PC-3 (cell line): Measurements from ENCODE around the gene TBX3. TPM values are rescaled to one million over a fixed set of nuclear protein-coding genes. Genes with fewer than 3 reads are reported as not detected.
A peak's percentile ranks its signal among the peaks of the same experiment; 100 is the strongest.

ENCODE experiments used
- ATAC-seq: fragments of 200-7000 bp; cut with Tn5 transposase; 2 replicates; pipeline ENCODE4 v1.9.1; 2020; ENCODE audit warnings: mild to moderate bottlenecking, moderate library complexity
- BruUV-seq: library from RNA; stranded (reverse); fragments of 400-500 nt; replicated peaks from 2 replicates; lab custom pipeline; 2021; lab: Mats Ljungman, UMichigan
- CTCF ChIA-PET: fragments of 300-600 bp; sonication (Branson Sonifier 250); formaldehyde crosslinking; loops from one replicate; lab custom pipeline; 2022; ENCODE audit warnings: antibody characterized with exemption; lab: Charles Lee
- POLR2A ChIA-PET: fragments of 300-600 bp; sonication (Branson Sonifier 250); formaldehyde crosslinking; loops from one replicate; lab custom pipeline; 2022; ENCODE audit warnings: antibody characterized with exemption; ENCODE audit not compliant: unreplicated experiment; lab: Charles Lee
- DNase-seq: peaks from one replicate; pipeline ENCODE4 v3.0.0-alpha.2; 2015
- H2AFZ ChIP-seq: fragments of 300-600 bp; sonication (generic); 2 replicates; pipeline ENCODE4 v1.6.0; 2016; ENCODE audit warnings: antibody characterized with exemption, low read length
- H3F3A ChIP-seq: fragments of 300-600 bp; sonication (generic); one replicate; pipeline ENCODE4 v1.6.0; 2017; ENCODE audit warnings: antibody characterized with exemption, low read length, control low read depth, mild to moderate bottlenecking; ENCODE audit not compliant: unreplicated experiment
- H3K27ac ChIP-seq: fragments of 300-600 bp; sonication (generic); 2 replicates; pipeline ENCODE4 v1.5.1; 2016; ENCODE audit warnings: mild to moderate bottlenecking, low read length
- H3K27me3 ChIP-seq: fragments of 300-600 bp; sonication (generic); 2 replicates; pipeline ENCODE4 v1.6.1; 2016; ENCODE audit warnings: low read length, mixed read lengths
- H3K36me3 ChIP-seq: fragments of 300-600 bp; sonication (generic); 2 replicates; pipeline ENCODE4 v1.6.1; 2016; ENCODE audit warnings: low read depth, mixed run types, low read length, mixed read lengths
- H3K4me1 ChIP-seq: fragments of 300-600 bp; sonication (generic); 2 replicates; pipeline ENCODE4 v1.5.1; 2016; ENCODE audit warnings: low read length; ENCODE audit not compliant: insufficient read depth
- H3K4me2 ChIP-seq: fragments of 300-600 bp; sonication (generic); 2 replicates; pipeline ENCODE4 v1.6.0; 2016; ENCODE audit warnings: low read length
- H3K4me3 ChIP-seq: fragments of 300-600 bp; sonication (generic); 2 replicates; pipeline ENCODE4 v1.5.1; 2016; ENCODE audit warnings: mild to moderate bottlenecking, low read length, mixed read lengths
- H3K79me2 ChIP-seq: fragments of 300-600 bp; sonication (generic); 2 replicates; pipeline ENCODE4 v1.6.1; 2017; ENCODE audit warnings: low read length, mixed read lengths
- H3K9ac ChIP-seq: fragments of 300-600 bp; sonication (generic); 2 replicates; pipeline ENCODE4 v1.6.0; 2016; ENCODE audit warnings: mild to moderate bottlenecking, low read length
- H3K9me2 ChIP-seq: fragments of 300-600 bp; sonication (generic); replicated peaks from 2 replicates; pipeline ENCODE4 v1.6.1; 2016; ENCODE audit warnings: mixed run types, low read length, mixed read lengths
- H3K9me3 ChIP-seq: fragments of 300-600 bp; sonication (generic); 2 replicates; pipeline ENCODE4 v1.6.1; 2016; ENCODE audit warnings: low read length, mixed read lengths
- H4K20me1 ChIP-seq: fragments of 300-600 bp; sonication (generic); 2 replicates; pipeline ENCODE4 v1.6.1; 2016; ENCODE audit warnings: low read length, mixed read lengths
- EZH2 ChIP-seq: fragments of 300-600 bp; sonication (generic); IDR thresholded peaks from one replicate; pipeline ENCODE4 v1.6.1; 2017; ENCODE audit warnings: antibody characterized with exemption, mild to moderate bottlenecking, low read length; ENCODE audit not compliant: unreplicated experiment
- EZH2phosphoT487 ChIP-seq: fragments of 300-600 bp; sonication (generic); IDR thresholded peaks from 2 replicates; pipeline ENCODE4 v1.6.1; 2018; ENCODE audit warnings: mild to moderate bottlenecking, antibody characterized with exemption, low read length, borderline replicate concordance
- intact Hi-C: fragments of 100-400 bp; cut with micrococcal nuclease; formaldehyde crosslinking; loops from 2 replicates; pipeline ENCODE4 v1.9.0; 2023
- total RNA-seq: library from RNA; depleted of rRNA; stranded (reverse); fragments of >200 nt; gene quantifications from 2 replicates; pipeline ENCODE4 v1.2.3, GENCODE V29; 2014
- TF ChIP-seq, protein P1 (sequence below): fragments of 300-600 bp; sonication (generic); conservative IDR thresholded peaks from 2 replicates; pipeline ENCODE4 v1.5.1; 2017; ENCODE audit warnings: antibody characterized with exemption, low read depth, mild to moderate bottlenecking, low read length

The TBX3 gene
- total RNA-seq, 1 experiment from 2014 or later, result 89.4 TPM

DNA sequence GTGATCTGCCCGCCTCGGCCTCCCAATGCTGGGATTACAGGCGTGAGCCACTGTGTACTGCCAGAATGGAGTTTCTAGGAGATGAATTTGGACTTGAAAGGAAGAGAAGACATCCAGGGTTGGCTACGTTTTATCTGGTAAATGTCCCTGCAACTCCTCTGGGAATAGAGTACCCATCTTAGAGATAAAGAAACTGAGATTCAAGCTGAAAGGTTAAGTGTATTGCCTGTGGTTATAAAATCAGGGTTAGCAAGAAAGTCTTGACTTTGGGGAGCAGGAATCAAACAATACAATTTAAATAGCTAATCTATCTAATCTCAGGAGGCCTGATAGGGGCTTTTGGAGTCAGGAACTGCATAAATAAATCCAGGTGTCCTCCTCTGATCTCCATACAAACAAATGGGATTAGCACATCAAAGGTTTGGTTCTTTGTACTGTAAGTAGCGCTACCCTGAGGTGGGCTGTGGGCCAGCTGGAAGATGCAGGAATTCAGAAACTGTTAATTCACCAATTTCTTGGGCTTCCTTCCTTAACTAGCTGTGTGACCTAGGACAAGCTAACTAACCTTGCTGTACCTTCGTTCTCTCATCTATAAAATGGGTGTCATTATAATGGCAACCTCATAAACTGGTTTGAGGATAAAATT lies 45.1 kb downstream of the TBX3 start:
- ATAC-seq (no peak), DNase-seq (no peak)
- Histone ChIP-seq H3F3A (no peaks in the 10 kb centered on the region), H3K4me2 (no peak overlapping the region), H2AFZ (no peak overlapping the region), H3K27ac (no peak overlapping the region), H3K4me3 (no peak overlapping the region), H3K9me3 (no peaks in the 10 kb centered on the region), H3K4me1 (no peaks in the 10 kb centered on the region), H4K20me1 (no peaks in the 10 kb centered on the region), H3K79me2 (no peaks in the 10 kb centered on the region), H3K9me2 (no peaks in the 10 kb centered on the region), H3K36me3 (no peaks in the 10 kb centered on the region), H3K9ac (no peak overlapping the region), H3K27me3 (peaks cover 15% of the 10 kb centered on the region; the same call in 1 of the 2 replicates)
- no TSS peak for BruUV-seq
- TF ChIP-seq, protein P1, sequence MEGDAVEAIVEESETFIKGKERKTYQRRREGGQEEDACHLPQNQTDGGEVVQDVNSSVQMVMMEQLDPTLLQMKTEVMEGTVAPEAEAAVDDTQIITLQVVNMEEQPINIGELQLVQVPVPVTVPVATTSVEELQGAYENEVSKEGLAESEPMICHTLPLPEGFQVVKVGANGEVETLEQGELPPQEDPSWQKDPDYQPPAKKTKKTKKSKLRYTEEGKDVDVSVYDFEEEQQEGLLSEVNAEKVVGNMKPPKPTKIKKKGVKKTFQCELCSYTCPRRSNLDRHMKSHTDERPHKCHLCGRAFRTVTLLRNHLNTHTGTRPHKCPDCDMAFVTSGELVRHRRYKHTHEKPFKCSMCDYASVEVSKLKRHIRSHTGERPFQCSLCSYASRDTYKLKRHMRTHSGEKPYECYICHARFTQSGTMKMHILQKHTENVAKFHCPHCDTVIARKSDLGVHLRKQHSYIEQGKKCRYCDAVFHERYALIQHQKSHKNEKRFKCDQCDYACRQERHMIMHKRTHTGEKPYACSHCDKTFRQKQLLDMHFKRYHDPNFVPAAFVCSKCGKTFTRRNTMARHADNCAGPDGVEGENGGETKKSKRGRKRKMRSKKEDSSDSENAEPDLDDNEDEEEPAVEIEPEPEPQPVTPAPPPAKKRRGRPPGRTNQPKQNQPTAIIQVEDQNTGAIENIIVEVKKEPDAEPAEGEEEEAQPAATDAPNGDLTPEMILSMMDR, result no peak
- TF ChIP-seq EZH2phosphoT487 (no peak), EZH2 (no peak)
- POLR2A ChIA-PET, result no interaction called here
- CTCF ChIA-PET, result no interaction called here
- intact Hi-C loops, result no loop called here

DNA sequence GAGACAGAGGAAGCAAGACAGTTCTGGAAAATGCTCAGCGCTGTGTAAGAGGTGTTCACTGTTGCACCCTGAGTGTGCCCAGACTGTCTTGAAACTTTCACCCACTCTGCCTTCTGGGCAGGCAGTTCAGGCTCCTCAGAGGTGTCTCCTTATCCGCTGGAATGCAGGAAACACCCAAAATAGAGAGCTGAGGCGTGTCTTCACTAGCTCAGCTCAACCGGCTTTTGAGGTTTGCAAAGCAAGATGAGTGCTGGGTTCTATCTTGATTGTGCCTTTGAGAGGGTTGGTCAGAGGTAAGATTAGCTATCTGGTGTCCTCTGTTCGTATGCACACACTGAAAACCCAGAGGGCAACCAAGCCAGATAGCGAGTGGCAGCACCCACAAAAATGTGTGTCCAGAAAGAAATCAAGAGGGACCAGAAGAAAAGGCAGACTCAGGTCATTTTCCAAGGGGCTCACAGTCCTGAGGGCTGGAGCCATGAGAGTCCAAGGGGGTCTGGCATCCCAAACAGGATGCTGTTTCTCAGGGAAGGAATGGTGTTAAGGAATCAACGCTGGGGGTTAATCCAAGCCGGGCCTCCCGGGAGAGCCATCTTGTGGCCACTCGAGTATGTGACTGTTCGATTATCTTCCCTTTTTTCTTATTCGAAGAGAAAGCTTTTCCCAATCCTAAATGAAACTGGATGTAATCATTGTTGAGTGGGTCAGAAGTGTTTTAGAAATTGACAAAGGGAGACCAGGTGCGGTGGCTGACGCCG lies 47.1 kb downstream of the TBX3 start:
- no peaks in the 10 kb centered on the region for H4K20me1 ChIP-seq
- DNase-seq (peak; percentile 36), ATAC-seq (peak; percentile 64)
- no peak overlapping the region for H3K4me3 ChIP-seq
- peak overlapping the region; percentile 27; the same call in 1 of the 2 replicates for H2AFZ ChIP-seq
- no peaks in the 10 kb centered on the region for H3K4me1 ChIP-seq
- H3K27me3 ChIP-seq, result 0 out of 2 replicates have a peak, but pooled peaks cover 7% of the 10 kb centered on the region
- H3K4me2 ChIP-seq, result no peak overlapping the region
- no peak overlapping the region for H3K27ac ChIP-seq
- ChIA-PET CTCF (interaction anchor here (0.6 to 2.7 kb wide), 5 partner anchors 12 to 1124 kb away, joined by 3 to 19 read pairs (median 4); no protein-coding TSS in a partner anchor), POLR2A (no interaction called here)
- no peaks in the 10 kb centered on the region for H3K79me2 ChIP-seq
- H3K9ac ChIP-seq, result no peak overlapping the region
- H3K9me2 ChIP-seq, result no peaks in the 10 kb centered on the region
- no peaks in the 10 kb centered on the region for H3F3A ChIP-seq
- no peak for TF ChIP-seq EZH2
- TF ChIP-seq EZH2phosphoT487, result no peak
- TF ChIP-seq, protein P1, result peak; percentile 69
- H3K36me3 ChIP-seq, result no peaks in the 10 kb centered on the region
- intact Hi-C loops, result loop anchor here (1.0 kb wide), 1 partner anchor 657 kb away; no protein-coding TSS in a partner anchor
- no TSS peak for BruUV-seq
- H3K9me3 ChIP-seq, result no peaks in the 10 kb centered on the region
